ENCODE results near the gene FBN2.

DNA sequence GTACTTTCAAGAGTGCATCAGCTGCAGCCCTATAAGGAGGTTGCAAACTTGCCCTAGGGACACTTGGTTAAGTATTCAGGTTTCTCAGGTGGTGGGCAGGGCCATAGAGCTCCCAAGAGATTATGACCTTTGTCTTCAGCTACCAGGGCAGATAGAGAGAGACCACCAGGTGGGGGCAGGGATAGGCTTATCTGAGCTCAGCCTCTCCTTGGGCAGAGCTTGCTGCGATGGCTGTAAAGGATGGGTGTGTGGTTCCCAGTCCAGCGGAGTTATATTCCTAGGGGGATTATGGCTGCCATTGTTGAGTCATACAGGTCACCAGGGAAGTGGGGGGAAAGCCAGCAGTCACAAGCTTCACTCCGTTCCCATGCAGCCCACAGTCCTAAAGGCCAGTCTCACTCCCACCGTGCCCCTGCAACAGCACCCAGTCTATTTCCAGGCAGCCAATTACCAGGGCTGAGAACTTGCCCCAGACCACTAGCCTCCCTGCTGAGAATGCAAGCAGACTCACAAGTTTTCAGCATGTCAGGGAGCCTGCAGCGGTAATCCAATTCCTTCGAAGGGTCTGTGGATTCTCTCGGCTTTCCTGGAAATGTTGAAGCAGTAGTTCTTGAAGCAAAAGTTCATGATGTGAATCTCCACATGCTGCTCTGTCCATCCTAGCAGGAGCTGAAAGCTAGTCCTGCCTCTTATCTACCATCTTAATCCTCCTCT is 303.0 kb downstream of the FBN2 start:
- TF ChIP-seq, protein P1, sequence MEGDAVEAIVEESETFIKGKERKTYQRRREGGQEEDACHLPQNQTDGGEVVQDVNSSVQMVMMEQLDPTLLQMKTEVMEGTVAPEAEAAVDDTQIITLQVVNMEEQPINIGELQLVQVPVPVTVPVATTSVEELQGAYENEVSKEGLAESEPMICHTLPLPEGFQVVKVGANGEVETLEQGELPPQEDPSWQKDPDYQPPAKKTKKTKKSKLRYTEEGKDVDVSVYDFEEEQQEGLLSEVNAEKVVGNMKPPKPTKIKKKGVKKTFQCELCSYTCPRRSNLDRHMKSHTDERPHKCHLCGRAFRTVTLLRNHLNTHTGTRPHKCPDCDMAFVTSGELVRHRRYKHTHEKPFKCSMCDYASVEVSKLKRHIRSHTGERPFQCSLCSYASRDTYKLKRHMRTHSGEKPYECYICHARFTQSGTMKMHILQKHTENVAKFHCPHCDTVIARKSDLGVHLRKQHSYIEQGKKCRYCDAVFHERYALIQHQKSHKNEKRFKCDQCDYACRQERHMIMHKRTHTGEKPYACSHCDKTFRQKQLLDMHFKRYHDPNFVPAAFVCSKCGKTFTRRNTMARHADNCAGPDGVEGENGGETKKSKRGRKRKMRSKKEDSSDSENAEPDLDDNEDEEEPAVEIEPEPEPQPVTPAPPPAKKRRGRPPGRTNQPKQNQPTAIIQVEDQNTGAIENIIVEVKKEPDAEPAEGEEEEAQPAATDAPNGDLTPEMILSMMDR (IDR thresholded peaks at IDR 0.05) = no peak
- TF ChIP-seq POLR2AphosphoS5 (IDR thresholded peaks at IDR 0.05) = no peak
